ENCODE results near the gene KITLG. TPM values are rescaled to one million over a fixed set of nuclear protein-coding genes. Genes with fewer than 3 reads are reported as not detected.

The KITLG gene
- polyA plus RNA-seq, 1 donor (not counting 4 experiments of a cell fraction or from before 2014, with no cell fraction given): 21.2 TPM

DNA sequence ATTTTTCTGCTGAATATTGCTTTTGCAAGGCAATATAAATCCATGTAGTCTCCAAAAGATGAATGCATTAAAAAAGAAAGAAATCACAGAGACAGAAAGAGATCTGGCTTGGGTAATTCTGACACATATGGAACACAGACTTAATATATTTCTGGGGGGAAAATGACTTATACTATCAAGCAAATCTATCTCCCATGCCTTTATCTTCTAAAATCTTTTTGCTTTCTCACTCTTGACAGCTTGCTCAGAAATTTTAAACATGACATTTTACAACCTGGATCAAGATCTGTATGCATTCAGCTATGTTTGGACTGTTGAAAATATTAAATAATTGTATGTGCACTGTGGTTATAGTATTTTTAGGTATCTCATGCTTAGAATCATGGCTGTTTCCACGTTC, 73.0 kb downstream of the KITLG start:
- dilution Hi-C loops (cut with MboI; ENCODE audit: extremely low pct_ligation_motif_present, low sequenced_read_pairs): no loop called here
- DNase-seq (ENCODE audit: low read depth, low spot score) (no peak), FAIRE-seq (no peak)
- H3K4me2 ChIP-seq (ENCODE audit: control insufficient read depth, extremely low read depth, insufficient read depth, low read depth, low read length): no peak overlapping the region
- peaks cover 4% of the 10 kb centered on the region for H3K4me1 ChIP-seq (ENCODE audit: control insufficient read depth, extremely low read depth, insufficient read depth, low read length)
- H3K9me1 ChIP-seq (ENCODE audit: control insufficient read depth, extremely low read depth, insufficient read depth, low read length): peaks cover 2% of the 10 kb centered on the region
- no peak overlapping the region for H3K4me3 ChIP-seq (ENCODE audit: control insufficient read depth in 2 of 3, extremely low read depth in 1 of 3, insufficient read depth in 2 of 3, low read depth in 1 of 3, low read length in 3 of 3)
- peaks cover 4 to 16% of the 10 kb centered on the region in 2 experiments for H3K36me3 ChIP-seq (ENCODE audit: control insufficient read depth in 2 of 2, extremely low read depth in 1 of 2, insufficient read depth in 2 of 2, low read length in 2 of 2)
- TF ChIP-seq, protein P1, sequence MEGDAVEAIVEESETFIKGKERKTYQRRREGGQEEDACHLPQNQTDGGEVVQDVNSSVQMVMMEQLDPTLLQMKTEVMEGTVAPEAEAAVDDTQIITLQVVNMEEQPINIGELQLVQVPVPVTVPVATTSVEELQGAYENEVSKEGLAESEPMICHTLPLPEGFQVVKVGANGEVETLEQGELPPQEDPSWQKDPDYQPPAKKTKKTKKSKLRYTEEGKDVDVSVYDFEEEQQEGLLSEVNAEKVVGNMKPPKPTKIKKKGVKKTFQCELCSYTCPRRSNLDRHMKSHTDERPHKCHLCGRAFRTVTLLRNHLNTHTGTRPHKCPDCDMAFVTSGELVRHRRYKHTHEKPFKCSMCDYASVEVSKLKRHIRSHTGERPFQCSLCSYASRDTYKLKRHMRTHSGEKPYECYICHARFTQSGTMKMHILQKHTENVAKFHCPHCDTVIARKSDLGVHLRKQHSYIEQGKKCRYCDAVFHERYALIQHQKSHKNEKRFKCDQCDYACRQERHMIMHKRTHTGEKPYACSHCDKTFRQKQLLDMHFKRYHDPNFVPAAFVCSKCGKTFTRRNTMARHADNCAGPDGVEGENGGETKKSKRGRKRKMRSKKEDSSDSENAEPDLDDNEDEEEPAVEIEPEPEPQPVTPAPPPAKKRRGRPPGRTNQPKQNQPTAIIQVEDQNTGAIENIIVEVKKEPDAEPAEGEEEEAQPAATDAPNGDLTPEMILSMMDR (optimal IDR thresholded peaks at IDR 0.05 in 1 of 3, IDR thresholded peaks at IDR 0.05 in 1 of 3, conservative IDR thresholded peaks at IDR 0.05 in 1 of 3; ENCODE audit: extremely low read depth in 1 of 3, insufficient read depth in 2 of 3, low read length in 3 of 3): no peak
- no peak for TF ChIP-seq EZH2 (IDR thresholded peaks at IDR 0.05; ENCODE audit: low read length)
- no peak overlapping the region for H2AFZ ChIP-seq (ENCODE audit: control insufficient read depth, low read length)
- H3K27ac ChIP-seq (ENCODE audit: control insufficient read depth, insufficient read depth, low read length): no peak overlapping the region
- no peaks in the 10 kb centered on the region for H4K20me1 ChIP-seq (ENCODE audit: control insufficient read depth, extremely low read depth, insufficient read depth, low read length)
- no peak overlapping the region for H3K9ac ChIP-seq (ENCODE audit: control insufficient read depth, extremely low read depth, insufficient read depth, low read length)
- H3K79me2 ChIP-seq (ENCODE audit: control insufficient read depth, insufficient read depth, low read length): no peaks in the 10 kb centered on the region
- H3K27me3 ChIP-seq (ENCODE audit: control insufficient read depth, extremely low read depth, insufficient read depth, low read length): no peaks in the 10 kb centered on the region
- no peaks in the 10 kb centered on the region for H3K9me3 ChIP-seq (ENCODE audit: control insufficient read depth, low read depth, low read length)

DNA sequence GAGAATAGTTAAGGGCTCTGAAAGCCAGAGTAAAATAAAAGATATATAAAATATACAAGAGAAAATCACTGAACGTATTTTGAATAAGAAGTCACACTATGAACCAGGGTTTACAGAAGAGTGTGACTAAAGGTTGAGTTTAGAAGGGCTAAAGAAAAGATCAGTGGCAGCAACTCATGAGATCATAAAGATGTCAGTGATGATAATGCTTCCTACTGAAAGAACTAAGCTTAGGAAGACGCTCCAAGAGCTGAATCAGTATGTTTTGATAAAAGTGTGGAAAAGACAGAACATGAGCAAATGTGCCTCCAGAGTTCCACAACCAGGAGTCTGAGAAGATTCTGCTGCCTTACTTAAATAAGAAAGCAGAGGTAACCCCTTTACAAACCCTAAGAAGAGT, 74.6 kb downstream of the KITLG start:
- no peak for DNase-seq (ENCODE audit: low read depth, low spot score)
- Histone ChIP-seq H3K79me2 (ENCODE audit: control insufficient read depth, insufficient read depth, low read length) (no peaks in the 10 kb centered on the region), H3K9me3 (ENCODE audit: control insufficient read depth, low read depth, low read length) (no peaks in the 10 kb centered on the region), H4K20me1 (ENCODE audit: control insufficient read depth, extremely low read depth, insufficient read depth, low read length) (no peaks in the 10 kb centered on the region), H3K9ac (ENCODE audit: control insufficient read depth, extremely low read depth, insufficient read depth, low read length) (no peak overlapping the region), H2AFZ (ENCODE audit: control insufficient read depth, low read length) (no peak overlapping the region), H3K4me3 (ENCODE audit: control insufficient read depth in 2 of 3, extremely low read depth in 1 of 3, insufficient read depth in 2 of 3, low read depth in 1 of 3, low read length in 3 of 3) (no peak overlapping the region), H3K4me2 (ENCODE audit: control insufficient read depth, extremely low read depth, insufficient read depth, low read depth, low read length) (no peak overlapping the region), H3K9me1 (ENCODE audit: control insufficient read depth, extremely low read depth, insufficient read depth, low read length) (peaks cover 2% of the 10 kb centered on the region), H3K4me1 (ENCODE audit: control insufficient read depth, extremely low read depth, insufficient read depth, low read length) (peaks cover 8% of the 10 kb centered on the region), H3K27ac (ENCODE audit: control insufficient read depth, insufficient read depth, low read length) (no peak overlapping the region), H3K27me3 (ENCODE audit: control insufficient read depth, extremely low read depth, insufficient read depth, low read length) (no peaks in the 10 kb centered on the region), H3K36me3 (ENCODE audit: control insufficient read depth in 2 of 2, extremely low read depth in 1 of 2, insufficient read depth in 2 of 2, low read length in 2 of 2) (peaks cover 4 to 16% of the 10 kb centered on the region in 2 experiments)
- FAIRE-seq: no peak
- TF ChIP-seq, protein P1 (optimal IDR thresholded peaks at IDR 0.05 in 1 of 3, IDR thresholded peaks at IDR 0.05 in 1 of 3, conservative IDR thresholded peaks at IDR 0.05 in 1 of 3; ENCODE audit: extremely low read depth in 1 of 3, insufficient read depth in 2 of 3, low read length in 3 of 3): no peak
- no peak for TF ChIP-seq EZH2 (IDR thresholded peaks at IDR 0.05; ENCODE audit: low read length)
- dilution Hi-C loops (cut with MboI; ENCODE audit: extremely low pct_ligation_motif_present, low sequenced_read_pairs): no loop called here

Measured in keratinocyte (primary cell).